GM12875 (cell line): ENCODE results near the gene KCNG2.

ENCODE experiments used
- H3K4me3 ChIP-seq: one replicate; pipeline ENCODE4 v1.5.1; 2011; ENCODE audit warnings: low read depth, low read length, control low read depth
- TF ChIP-seq, protein P1 (sequence below): IDR thresholded peaks from 2 replicates; pipeline ENCODE4 v1.5.1; 2011; ENCODE audit warnings: low read depth, mild to moderate bottlenecking, control low read depth, inconsistent platforms, low read length, moderate library complexity, borderline replicate concordance; ENCODE audit not compliant: insufficient read depth

KCNG2 gene

DNA sequence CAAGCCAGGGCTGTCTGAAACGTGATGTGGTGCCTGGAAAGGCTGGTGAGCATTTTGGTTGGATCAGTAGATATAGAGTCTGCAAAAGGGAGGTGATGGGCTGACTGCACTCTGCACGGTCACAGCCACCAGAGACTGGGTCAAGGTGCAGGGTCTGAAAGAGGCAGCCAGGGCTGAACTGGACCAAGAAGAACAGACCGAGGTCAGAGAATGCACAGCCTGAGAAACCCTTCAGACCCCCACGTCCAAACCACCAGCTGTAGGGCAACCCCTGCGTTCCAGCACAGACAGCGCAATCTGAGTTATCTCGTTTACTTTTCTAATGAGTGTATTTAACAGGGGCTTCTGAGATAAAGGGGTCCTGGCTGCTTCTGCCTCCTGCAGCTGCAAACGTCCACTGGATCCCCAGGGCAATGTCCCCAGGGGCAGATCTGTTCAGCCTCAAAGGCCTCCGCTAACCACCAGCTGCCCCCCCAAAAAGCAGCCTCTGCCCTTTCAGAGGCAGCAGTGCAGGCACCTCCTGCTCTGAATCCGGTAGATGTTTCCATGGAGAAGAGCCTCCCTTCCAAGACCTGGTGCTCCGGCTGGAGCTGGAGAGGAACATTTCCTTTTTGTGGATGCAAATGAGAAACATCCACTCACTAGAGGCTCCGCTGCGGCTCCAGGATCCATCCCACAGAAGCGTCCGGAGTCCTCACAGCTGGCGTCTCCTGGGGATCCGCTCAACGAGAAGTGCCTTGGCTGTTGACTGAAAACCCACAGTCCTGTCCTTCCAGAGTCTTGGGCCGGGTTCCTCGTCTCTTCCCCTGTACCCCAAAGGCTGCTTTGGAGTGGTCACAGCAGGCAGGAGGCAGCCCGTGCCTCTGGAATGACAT lies 970 bp upstream of the KCNG2 start:
- TF ChIP-seq, protein P1, sequence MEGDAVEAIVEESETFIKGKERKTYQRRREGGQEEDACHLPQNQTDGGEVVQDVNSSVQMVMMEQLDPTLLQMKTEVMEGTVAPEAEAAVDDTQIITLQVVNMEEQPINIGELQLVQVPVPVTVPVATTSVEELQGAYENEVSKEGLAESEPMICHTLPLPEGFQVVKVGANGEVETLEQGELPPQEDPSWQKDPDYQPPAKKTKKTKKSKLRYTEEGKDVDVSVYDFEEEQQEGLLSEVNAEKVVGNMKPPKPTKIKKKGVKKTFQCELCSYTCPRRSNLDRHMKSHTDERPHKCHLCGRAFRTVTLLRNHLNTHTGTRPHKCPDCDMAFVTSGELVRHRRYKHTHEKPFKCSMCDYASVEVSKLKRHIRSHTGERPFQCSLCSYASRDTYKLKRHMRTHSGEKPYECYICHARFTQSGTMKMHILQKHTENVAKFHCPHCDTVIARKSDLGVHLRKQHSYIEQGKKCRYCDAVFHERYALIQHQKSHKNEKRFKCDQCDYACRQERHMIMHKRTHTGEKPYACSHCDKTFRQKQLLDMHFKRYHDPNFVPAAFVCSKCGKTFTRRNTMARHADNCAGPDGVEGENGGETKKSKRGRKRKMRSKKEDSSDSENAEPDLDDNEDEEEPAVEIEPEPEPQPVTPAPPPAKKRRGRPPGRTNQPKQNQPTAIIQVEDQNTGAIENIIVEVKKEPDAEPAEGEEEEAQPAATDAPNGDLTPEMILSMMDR = no peak
- H3K4me3 ChIP-seq = no peak overlapping the region

DNA sequence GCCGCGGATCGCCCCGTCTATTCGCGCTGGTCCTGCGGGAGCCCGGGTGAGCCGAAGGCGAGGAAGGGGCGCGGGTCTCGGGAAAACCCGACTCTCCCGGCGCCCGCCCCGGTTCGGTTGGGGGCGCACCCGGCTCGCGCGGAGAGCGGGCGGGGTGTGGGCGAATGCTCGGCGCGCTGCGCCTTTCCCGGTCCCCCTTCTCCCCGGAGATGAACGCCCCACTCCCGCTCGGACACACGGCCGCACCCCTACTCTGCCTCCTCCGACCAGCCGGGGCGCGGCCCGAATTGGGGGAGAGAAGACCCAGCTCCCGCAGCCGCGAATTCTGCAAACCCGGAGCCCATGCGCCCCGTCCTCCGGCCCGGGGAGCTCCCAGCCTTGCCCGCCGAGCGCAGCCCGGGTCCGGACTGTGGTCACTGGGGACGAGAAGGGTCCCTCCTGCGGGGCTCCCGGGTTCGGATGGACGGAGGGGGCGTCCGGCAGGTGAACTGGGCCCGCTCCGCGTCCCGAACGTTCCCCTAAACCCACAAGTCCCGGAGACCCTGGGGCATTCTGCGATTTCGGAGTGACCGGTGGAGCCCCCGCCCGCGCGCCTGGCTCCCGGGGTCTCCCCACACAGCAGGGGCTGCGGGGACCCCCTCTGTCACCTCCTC lies 734 bp downstream of the KCNG2 start:
- TF ChIP-seq, protein P1 = no peak
- no peak overlapping the region for H3K4me3 ChIP-seq

DNA sequence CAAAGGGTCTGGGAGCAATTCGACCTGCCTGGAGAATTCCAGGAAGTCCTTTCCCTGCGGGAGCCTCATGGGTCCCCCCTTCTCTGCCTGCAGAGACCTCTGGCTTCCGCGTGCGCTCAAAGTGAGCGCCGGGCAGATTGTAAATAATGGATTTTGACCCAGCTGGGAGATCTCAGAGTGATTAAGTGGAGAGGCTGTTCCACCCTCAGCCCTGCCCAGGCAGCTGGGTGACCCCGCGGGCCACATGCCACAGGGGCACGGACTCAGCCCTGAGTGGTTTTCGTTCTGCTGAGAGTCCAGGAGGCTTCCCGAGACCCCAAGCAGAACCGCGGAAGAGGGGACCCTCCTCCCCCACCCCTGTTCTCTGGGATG lies 1.2 kb downstream of the KCNG2 start:
- TF ChIP-seq, protein P1 = no peak
- no peak overlapping the region for H3K4me3 ChIP-seq

DNA sequence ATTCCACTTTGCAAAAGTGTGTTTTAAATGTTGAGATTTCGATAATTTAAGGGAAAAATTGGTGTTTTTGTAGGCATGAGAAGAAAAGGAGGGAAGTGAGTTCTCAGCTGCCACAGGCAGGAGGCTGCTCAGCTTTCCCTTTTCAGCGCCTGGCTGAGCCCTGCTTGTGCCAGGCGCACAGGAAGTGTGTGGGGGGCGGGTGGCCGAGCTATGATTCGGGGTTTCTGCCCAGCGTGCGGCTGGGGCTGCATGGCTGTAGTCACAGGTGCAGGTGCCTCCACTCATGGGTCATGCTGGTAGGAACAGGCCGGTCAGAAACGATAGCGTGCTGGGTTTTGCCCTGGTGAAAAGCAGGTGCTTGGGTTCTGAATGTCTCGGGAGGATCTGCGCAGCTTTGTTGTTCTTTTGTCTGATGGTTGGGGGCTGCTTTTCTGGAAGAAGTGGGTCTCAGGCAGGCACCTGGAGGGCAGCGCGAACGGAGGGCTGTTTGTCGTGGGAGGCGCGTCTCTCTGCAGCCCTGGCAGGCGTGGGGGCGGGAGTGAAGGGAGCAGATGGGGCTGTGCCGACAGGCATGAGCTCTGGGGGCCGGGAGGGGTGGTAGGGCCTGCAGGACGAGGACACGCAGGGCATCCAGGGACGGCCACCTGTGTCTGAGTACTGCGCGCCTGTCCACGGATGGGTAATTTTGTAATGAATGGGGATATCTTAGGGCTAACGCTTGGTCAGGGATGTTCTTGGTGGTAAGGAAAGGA lies 2.1 kb downstream of the KCNG2 start:
- TF ChIP-seq, protein P1 = no peak
- no peak overlapping the region for H3K4me3 ChIP-seq

DNA sequence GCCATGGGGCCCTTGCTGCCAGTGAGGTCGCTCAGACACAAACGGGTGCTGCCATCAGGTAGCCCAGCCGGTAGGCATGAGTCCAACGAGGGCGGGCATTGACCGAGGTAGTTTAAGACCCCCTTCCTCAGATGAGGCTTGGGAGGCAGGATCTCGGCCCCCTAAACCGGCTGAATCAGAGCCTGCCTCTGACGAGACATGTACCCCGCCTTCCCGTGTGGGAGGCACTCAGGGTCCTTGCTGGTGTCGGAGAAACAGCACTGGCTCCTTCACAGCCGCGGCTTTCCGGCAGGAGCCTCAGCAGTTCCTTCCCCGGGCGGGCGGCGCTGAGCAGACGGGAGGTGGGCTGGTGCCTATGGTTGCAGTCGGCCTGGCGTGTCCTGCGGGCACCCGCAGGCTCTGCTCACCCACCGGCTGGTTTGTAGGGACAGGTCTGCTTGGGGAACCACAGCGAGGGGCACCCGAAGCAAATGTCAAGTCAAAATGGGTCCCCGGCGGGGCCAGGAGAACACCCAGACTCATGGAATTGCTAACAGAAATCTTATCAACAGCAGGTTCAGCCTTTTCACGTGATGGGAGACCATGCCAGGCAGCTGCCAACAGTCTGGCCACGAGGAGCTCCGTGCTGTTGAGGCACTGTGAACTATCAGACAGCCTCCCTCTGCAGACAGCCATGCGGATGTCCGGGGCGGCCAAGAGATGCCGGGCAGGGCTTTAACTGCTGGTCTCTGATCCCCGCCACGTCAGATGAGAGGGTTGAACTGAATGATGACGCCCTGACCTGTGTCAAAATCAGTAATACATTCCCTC lies 2.8 kb downstream of the KCNG2 start:
- no peak overlapping the region for H3K4me3 ChIP-seq
- TF ChIP-seq, protein P1 = no peak

DNA sequence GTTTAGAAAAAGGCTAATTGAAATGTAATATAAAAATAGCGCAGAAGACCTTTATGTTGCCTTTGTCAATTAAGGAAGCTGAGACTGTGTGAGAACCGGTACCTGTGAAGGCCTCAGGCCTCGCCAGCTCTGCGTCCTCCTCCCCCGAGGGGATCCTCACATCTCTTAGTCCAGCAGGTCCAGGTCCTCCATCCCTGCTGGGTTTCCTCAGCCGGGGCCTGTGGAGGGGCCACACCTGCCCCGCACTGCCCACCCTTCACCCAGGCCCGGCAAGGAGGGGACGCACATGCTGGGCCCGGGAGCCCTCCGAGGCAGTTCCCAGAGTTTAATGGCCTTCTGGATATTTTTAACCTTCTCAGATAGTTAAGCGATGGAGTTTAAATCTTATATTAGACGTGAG lies 3.5 kb downstream of the KCNG2 start:
- TF ChIP-seq, protein P1 = no peak

More for the DNA sequence above, 3.5 kb downstream of the KCNG2 start:
- no peak overlapping the region for H3K4me3 ChIP-seq
